IMR-90 (cell line): ENCODE measurements around the gene DNAJB8. TPM values are rescaled to one million over a fixed set of nuclear protein-coding genes. Genes with fewer than 3 reads are reported as not detected.

Experiments used
- ATAC-seq: fragments of 200-7000 bp; cut with Tn5 transposase; 2 replicates; pipeline ENCODE4 v1.9.1; 2020; ENCODE audit warnings: low read depth, mild to moderate bottlenecking, moderate library complexity
- BruUV-seq: library from RNA; stranded (reverse); fragments of 400-500 nt; replicated peaks from 2 replicates; lab custom pipeline; 2021; lab: Mats Ljungman, UMichigan
- CTCF ChIA-PET: fragments of 300-600 bp; formaldehyde crosslinking; extraction: SDS; loops from one replicate; lab custom pipeline; 2021; ENCODE audit warnings: antibody characterized with exemption; lab: Yijun Ruan, JAX
- POLR2A ChIA-PET: fragments of 300-600 bp; sonication (Branson Sonifier 250); formaldehyde crosslinking; loops from one replicate; lab custom pipeline; 2022; ENCODE audit warnings: antibody characterized with exemption; ENCODE audit not compliant: unreplicated experiment; lab: Charles Lee
- DNase-seq: peaks from one replicate; pipeline ENCODE4 v3.0.0; 2013
- H2AFZ ChIP-seq: replicated peaks from 2 replicates; pipeline ENCODE3; 2013; ENCODE audit warnings: low read length, mild to moderate bottlenecking; ENCODE audit not compliant: poor library complexity
- H2AK5ac ChIP-seq: 2 replicates; pipeline ENCODE4 v1.6.1; 2013; ENCODE audit warnings: low read depth, low read length, inconsistent platforms
- H2AK9ac ChIP-seq: replicated peaks from 2 replicates; pipeline ENCODE3; 2013; ENCODE audit warnings: mild to moderate bottlenecking, low read depth, low read length, moderate library complexity; ENCODE audit not compliant: poor library complexity
- H2BK120ac ChIP-seq: 2 replicates; pipeline ENCODE4 v1.6.1; 2013; ENCODE audit warnings: low read depth, low read length, inconsistent platforms
- H2BK15ac ChIP-seq: 3 replicates; pipeline ENCODE4 v1.6.1; 2013; ENCODE audit warnings: low read depth, low read length, inconsistent platforms
- H2BK20ac ChIP-seq: 2 replicates; pipeline ENCODE4 v1.6.1; 2013; ENCODE audit warnings: low read depth, mild to moderate bottlenecking, inconsistent platforms, low read length, moderate library complexity
- H2BK5ac ChIP-seq: 2 replicates; pipeline ENCODE4 v1.6.1; 2013; ENCODE audit warnings: mild to moderate bottlenecking, low read depth, low read length, inconsistent platforms; ENCODE audit not compliant: poor library complexity, severe bottlenecking
- H3K14ac ChIP-seq: replicated peaks from 2 replicates; pipeline ENCODE4 v1.6.1; 2013; ENCODE audit warnings: low read depth, low read length, inconsistent platforms
- H3K18ac ChIP-seq: 2 replicates; pipeline ENCODE4 v1.6.1; 2013; ENCODE audit warnings: low read depth, low read length, control low read depth
- H3K23ac ChIP-seq: 2 replicates; pipeline ENCODE4 v1.6.1; 2013; ENCODE audit warnings: low read depth, low read length, inconsistent platforms
- H3K27ac ChIP-seq: 2 replicates; pipeline ENCODE4 v1.5.1; 2013; ENCODE audit warnings: mild to moderate bottlenecking, control low read depth, low read length; ENCODE audit not compliant: insufficient read depth
- H3K27me3 ChIP-seq: 2 replicates; pipeline ENCODE4 v1.6.1; 2013; ENCODE audit warnings: low read length; ENCODE audit not compliant: control insufficient read depth, insufficient read depth
- H3K36me3 ChIP-seq: 2 replicates; pipeline ENCODE4 v1.6.1; 2013; ENCODE audit warnings: low read length, mixed read lengths; ENCODE audit not compliant: control insufficient read depth, insufficient read depth
- H3K4ac ChIP-seq: 2 replicates; pipeline ENCODE4 v1.6.1; 2013; ENCODE audit warnings: low read depth, low read length, inconsistent platforms
- H3K4me1 ChIP-seq: 2 replicates; pipeline ENCODE4 v1.6.1; 2013; ENCODE audit warnings: low read length, mixed read lengths; ENCODE audit not compliant: control insufficient read depth, insufficient read depth
- H3K4me2 ChIP-seq: 2 replicates; pipeline ENCODE4 v1.6.1; 2013; ENCODE audit warnings: low read depth, mild to moderate bottlenecking, control low read depth, low read length, moderate library complexity
- H3K4me3 ChIP-seq: 2 replicates; pipeline ENCODE4 v1.5.1; 2013; ENCODE audit warnings: low read depth, mild to moderate bottlenecking, control low read depth, low read length, moderate library complexity; ENCODE audit not compliant: insufficient read depth
- H3K56ac ChIP-seq: 2 replicates; pipeline ENCODE4 v1.6.1; 2013; ENCODE audit warnings: low read length, inconsistent platforms; ENCODE audit not compliant: insufficient read depth; ENCODE audit errors: extremely low read depth
- H3K79me1 ChIP-seq, 2 experiments: 2 replicates each; pipeline ENCODE4 v1.6.1; 2013; ENCODE audit warnings: low read length in 2 of 2, inconsistent platforms in 1 of 2, low read depth in 1 of 2
- H3K9ac ChIP-seq: 2 replicates; pipeline ENCODE4 v1.6.1; 2013; ENCODE audit warnings: low read depth, low read length, control low read depth
- H3K9me1 ChIP-seq: 2 replicates; pipeline ENCODE4 v1.6.1; 2013; ENCODE audit warnings: low read length, inconsistent platforms; ENCODE audit not compliant: insufficient read depth
- H3K9me3 ChIP-seq: 2 replicates; pipeline ENCODE4 v1.6.1; 2013; ENCODE audit warnings: low read length; ENCODE audit not compliant: control insufficient read depth, insufficient read depth
- H4K20me1 ChIP-seq: 2 replicates; pipeline ENCODE4 v1.6.1; 2013; ENCODE audit warnings: low read length, inconsistent platforms; ENCODE audit not compliant: insufficient read depth
- H4K5ac ChIP-seq: 2 replicates; pipeline ENCODE4 v1.6.1; 2013; ENCODE audit warnings: mild to moderate bottlenecking, low read depth, low read length, control low read depth
- H4K8ac ChIP-seq, 2 experiments: 2 replicates each; pipeline ENCODE4 v1.6.1; 2013; ENCODE audit warnings: low read depth in 2 of 2, low read length in 2 of 2, control low read depth in 1 of 2, inconsistent platforms in 1 of 2
- H4K91ac ChIP-seq: 2 replicates; pipeline ENCODE4 v1.6.1; 2013; ENCODE audit warnings: low read depth, low read length, inconsistent platforms; ENCODE audit not compliant: insufficient read depth
- BHLHE40 ChIP-seq: fragments of 150-350 bp; IDR thresholded peaks from 2 replicates; pipeline ENCODE4 v1.6.1; 2016; ENCODE audit warnings: mild to moderate bottlenecking, low read depth, low read length
- CEBPB ChIP-seq: IDR thresholded peaks from 2 replicates; pipeline ENCODE4 v1.6.1; 2012; ENCODE audit warnings: low read depth, low read length, improper control_type of control experiment
- CHD1 ChIP-seq: IDR thresholded peaks from 2 replicates; pipeline ENCODE4 v1.6.1; 2012; ENCODE audit warnings: low read depth, low read length, improper control_type of control experiment
- CTCF ChIP-seq: conservative IDR thresholded peaks from 2 replicates; pipeline ENCODE4 v1.5.1; 2012; ENCODE audit warnings: mild to moderate bottlenecking, low read depth, low read length, improper control_type of control experiment
- ELK1 ChIP-seq: fragments of 150-350 bp; IDR thresholded peaks from 2 replicates; pipeline ENCODE4 v1.6.1; 2016; ENCODE audit warnings: low read depth, mild to moderate bottlenecking, low read length, moderate library complexity, borderline replicate concordance
- FOS ChIP-seq: fragments of 150-350 bp; IDR thresholded peaks from 2 replicates; pipeline ENCODE4 v1.6.1; 2016; ENCODE audit warnings: low read depth, low read length
- MAFK ChIP-seq: IDR thresholded peaks from 2 replicates; pipeline ENCODE4 v1.6.1; 2012; ENCODE audit warnings: low read depth, low read length, improper control_type of control experiment
- MAZ ChIP-seq: IDR thresholded peaks from 2 replicates; pipeline ENCODE4 v1.6.1; 2012; ENCODE audit warnings: low read depth, mild to moderate bottlenecking, low read length, improper control_type of control experiment, moderate library complexity, borderline replicate concordance
- MXI1 ChIP-seq: IDR thresholded peaks from 2 replicates; pipeline ENCODE4 v1.6.1; 2012; ENCODE audit warnings: low read depth, mild to moderate bottlenecking, low read length, moderate library complexity, borderline replicate concordance
- NFE2L2 ChIP-seq: fragments of 150-350 bp; IDR thresholded peaks from 2 replicates; pipeline ENCODE4 v1.6.1; 2016; ENCODE audit warnings: low read depth, mild to moderate bottlenecking, low read length
- POLR2A ChIP-seq: IDR thresholded peaks from 2 replicates; pipeline ENCODE4 v1.6.1; 2012; ENCODE audit warnings: mild to moderate bottlenecking, low read depth, low read length
- RAD21 ChIP-seq: IDR thresholded peaks from 2 replicates; pipeline ENCODE4 v1.6.1; 2012; ENCODE audit warnings: low read length, improper control_type of control experiment
- RCOR1 ChIP-seq: IDR thresholded peaks from 2 replicates; pipeline ENCODE4 v1.6.1; 2012; ENCODE audit warnings: mild to moderate bottlenecking, low read length, improper control_type of control experiment; ENCODE audit not compliant: insufficient replicate concordance
- RFX5 ChIP-seq: IDR thresholded peaks from 2 replicates; pipeline ENCODE4 v1.8.0; 2012; ENCODE audit warnings: low read depth, mild to moderate bottlenecking, low read length, moderate library complexity
- SMC3 ChIP-seq: fragments of 150-350 bp; IDR thresholded peaks from 2 replicates; pipeline ENCODE4 v1.6.1; 2016; ENCODE audit warnings: low read depth, mild to moderate bottlenecking, antibody characterized with exemption, low read length, moderate library complexity
- WGBS, 2 experiments: methylation state at CpG; one replicate each; pipeline versions ENCODE4 v1.1.5 to v1.1.7; 2013; ENCODE audit warnings: missing lambda C conversion rate in 2 of 2; ENCODE audit not compliant: insufficient read length in 1 of 2; ENCODE audit errors: extremely low coverage in 2 of 2; 5-methylcytosine and 5-hydroxymethylcytosine counted together
- dilution Hi-C: fragments of 300-500 bp; cut with HindIII; formaldehyde crosslinking; loops from one replicate; pipeline ENCODE4 v1.14.3; 2018; ENCODE audit warnings: low sequenced_read_pairs; ENCODE audit not compliant: unreplicated experiment
- in situ Hi-C: fragments of 300-500 bp; cut with MboI; formaldehyde crosslinking; loops from 3 replicates; pipeline ENCODE4 v1.14.3; 2019; ENCODE audit warnings: low sequenced_read_pairs, inconsistent platforms, mixed read lengths
- intact Hi-C: fragments of 100-400 bp; cut with micrococcal nuclease; formaldehyde crosslinking; loops from 2 replicates; pipeline ENCODE4 v1.10.0; 2022
- polyA plus RNA-seq, 3 experiments: library from polyadenylated mRNA; depleted of rRNA; stranded (reverse); fragments of >200 nt; gene quantifications; 2 replicates each; pipeline ENCODE4 v1.2.3, GENCODE V29; 2012; ENCODE audit warnings: low replicate concordance in 1 of 3
- total RNA-seq: library from RNA; depleted of rRNA; stranded (reverse); fragments of >200 nt; gene quantifications from 2 replicates; pipeline ENCODE4 v1.2.3, GENCODE V29; 2012
- TF ChIP-seq, protein P1 (sequence below): fragments of 150-350 bp; IDR thresholded peaks from 2 replicates; pipeline ENCODE4 v1.6.1; 2017; ENCODE audit warnings: mild to moderate bottlenecking, antibody characterized with exemption, low read length, low read depth

DNAJB8 gene
- total and polyA plus RNA-seq, 2 of the 4 experiments (the other 2 are of a cell fraction) = not detected

- no peaks in the 10 kb centered on the region for H3K36me3 ChIP-seq
- H3K14ac ChIP-seq = no peak overlapping the region
- POLR2A ChIA-PET = no interaction called here
- H3K9me1 ChIP-seq = peaks cover 8% of the 10 kb centered on the region
- H3K79me1 ChIP-seq = no peaks in the 10 kb centered on the region
- no peak overlapping the region for H2AFZ ChIP-seq
- H3K18ac ChIP-seq = no peak overlapping the region
- dilution Hi-C loops (no loop called here), intact Hi-C loops (no loop called here), in situ Hi-C loops (no loop called here)
- WGBS, 2 experiments = no CpG with 5 or more reads among the region's 2 CpGs
- H3K27me3 ChIP-seq = peaks cover 85% of the 10 kb centered on the region
- no peak overlapping the region for H4K91ac ChIP-seq
- H4K20me1 ChIP-seq = no peaks in the 10 kb centered on the region
- no peak overlapping the region for H2BK20ac ChIP-seq
- no peak overlapping the region for H2AK9ac ChIP-seq
- H2BK120ac ChIP-seq = no peak overlapping the region
- H2BK15ac ChIP-seq = no peak overlapping the region
- no peak overlapping the region for H4K8ac ChIP-seq
- BruUV-seq = no TSS peak
- H3K4me2 ChIP-seq = no peak overlapping the region
- H3K23ac ChIP-seq = no peak overlapping the region
- TF ChIP-seq RCOR1 = no peak
- TF ChIP-seq SMC3 = no peak
- no peak for TF ChIP-seq RAD21
- TF ChIP-seq MXI1 = no peak
- TF ChIP-seq, protein P1, sequence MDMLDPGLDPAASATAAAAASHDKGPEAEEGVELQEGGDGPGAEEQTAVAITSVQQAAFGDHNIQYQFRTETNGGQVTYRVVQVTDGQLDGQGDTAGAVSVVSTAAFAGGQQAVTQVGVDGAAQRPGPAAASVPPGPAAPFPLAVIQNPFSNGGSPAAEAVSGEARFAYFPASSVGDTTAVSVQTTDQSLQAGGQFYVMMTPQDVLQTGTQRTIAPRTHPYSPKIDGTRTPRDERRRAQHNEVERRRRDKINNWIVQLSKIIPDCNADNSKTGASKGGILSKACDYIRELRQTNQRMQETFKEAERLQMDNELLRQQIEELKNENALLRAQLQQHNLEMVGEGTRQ = no peak
- TF ChIP-seq MAFK = no peak
- TF ChIP-seq CTCF = no peak
- TF ChIP-seq NFE2L2 = no peak
- no peak for TF ChIP-seq FOS
- TF ChIP-seq CEBPB = no peak
- TF ChIP-seq BHLHE40 = no peak
- no peak for TF ChIP-seq ELK1
- no peak for TF ChIP-seq CHD1
- no peak for TF ChIP-seq RFX5
- no peak for TF ChIP-seq MAZ
- TF ChIP-seq POLR2A = no peak
- H3K9ac ChIP-seq = no peak overlapping the region
- no peak overlapping the region for H3K4ac ChIP-seq
- ATAC-seq (no peak), DNase-seq (no peak)
- H2AK5ac ChIP-seq = no peak overlapping the region
- H3K4me1 ChIP-seq = no peaks in the 10 kb centered on the region
- no peak overlapping the region for H4K5ac ChIP-seq
- CTCF ChIA-PET = no interaction called here
- H3K56ac ChIP-seq = no peak overlapping the region
- H2BK5ac ChIP-seq = no peak overlapping the region
- H3K27ac ChIP-seq = no peak overlapping the region
- H3K9me3 ChIP-seq = peaks cover 8% of the 10 kb centered on the region
- H3K4me3 ChIP-seq = no peak overlapping the region
These were observed 4.4 kb upstream of the DNAJB8 start for GRCh38 chr3:128471110-128471509.
